Panc1 (cell line): ENCODE data around the gene NUBP2. TPM values are rescaled to one million over a fixed set of nuclear protein-coding genes. Genes with fewer than 3 reads are reported as not detected.

ENCODE experiments used
- ATAC-seq: fragments of 200-7000 bp; cut with Tn5 transposase; 2 replicates; pipeline ENCODE4 v1.9.1; 2020; ENCODE audit warnings: mild to moderate bottlenecking, moderate library complexity
- Bru-seq: library from RNA; stranded (reverse); fragments of 400-500 nt; gene quantifications from one replicate; lab custom pipeline; 2021; lab: Mats Ljungman, UMichigan
- BruChase-seq, 2 experiments: library from RNA; stranded (reverse); fragments of 400-500 nt; gene quantifications; one replicate each; lab custom pipeline; 2021; lab: Mats Ljungman, UMichigan
- BruUV-seq: library from RNA; stranded (reverse); fragments of 400-500 nt; replicated peaks from 2 replicates; lab custom pipeline; 2021; lab: Mats Ljungman, UMichigan
- CTCF ChIA-PET: fragments of 300-600 bp; sonication (Branson Sonifier 250); formaldehyde crosslinking; loops from one replicate; lab custom pipeline; 2022; ENCODE audit warnings: antibody characterized with exemption; lab: Charles Lee
- POLR2A ChIA-PET: fragments of 300-600 bp; sonication (Branson Sonifier 250); formaldehyde crosslinking; loops from one replicate; lab custom pipeline; 2022; ENCODE audit warnings: antibody characterized with exemption; lab: Charles Lee
- DNase-seq: peaks from one replicate; pipeline ENCODE4 v3.0.0-alpha.2; 2010; ENCODE audit warnings: low read depth, low spot score
- H3K27ac ChIP-seq: 2 replicates; pipeline ENCODE4 v1.5.1; 2011; ENCODE audit warnings: mild to moderate bottlenecking, low read length, inconsistent platforms
- H3K27me3 ChIP-seq: fragments of 200-500 bp; sonication (Bioruptor generic); 2 replicates; pipeline ENCODE4 v1.6.0; 2014; ENCODE audit warnings: low read length, inconsistent platforms; ENCODE audit not compliant: control insufficient read depth, insufficient read depth
- H3K36me3 ChIP-seq: fragments of 200-500 bp; sonication (Bioruptor generic); 2 replicates; pipeline ENCODE4 v1.5.1; 2014; ENCODE audit warnings: inconsistent platforms, mild to moderate bottlenecking, low read length, moderate library complexity; ENCODE audit not compliant: control insufficient read depth, insufficient read depth
- H3K4me1 ChIP-seq: 2 replicates; pipeline ENCODE4 v1.5.1; 2011; ENCODE audit warnings: inconsistent platforms, mild to moderate bottlenecking, low read length, moderate library complexity; ENCODE audit not compliant: control insufficient read depth, insufficient read depth
- H3K4me3 ChIP-seq, 2 experiments: 2 replicates each; pipeline ENCODE4 v1.5.1; 2011 to 2012; ENCODE audit warnings: low read depth in 2 of 2, low read length in 2 of 2, mild to moderate bottlenecking in 2 of 2, inconsistent platforms in 1 of 2, moderate library complexity in 1 of 2
- H3K9me3 ChIP-seq: fragments of 200-500 bp; sonication (Bioruptor generic); 2 replicates; pipeline ENCODE4 v1.5.1; 2014; ENCODE audit warnings: low read depth, mild to moderate bottlenecking, inconsistent platforms, low read length, moderate library complexity; ENCODE audit not compliant: control insufficient read depth, insufficient read depth
- CTCF ChIP-seq: fragments of 450-650 bp; IDR thresholded peaks from 2 replicates; pipeline ENCODE4 v1.5.1; 2017; ENCODE audit warnings: mild to moderate bottlenecking
- POLR2AphosphoS5 ChIP-seq: IDR thresholded peaks from 2 replicates; pipeline ENCODE4 v1.6.1; 2012; ENCODE audit warnings: mild to moderate bottlenecking, low read depth, low read length, moderate library complexity
- REST ChIP-seq, 2 experiments: IDR thresholded peaks; 2 replicates each; pipeline ENCODE4 v1.6.1; 2011 to 2012; ENCODE audit warnings: low read depth in 2 of 2, control low read depth in 1 of 2, low read length in 1 of 2, mild to moderate bottlenecking in 1 of 2, moderate library complexity in 1 of 2; ENCODE audit not compliant: insufficient read depth in 1 of 2
- SIN3A ChIP-seq: IDR thresholded peaks from 2 replicates; pipeline ENCODE4 v1.6.1; 2012; ENCODE audit warnings: low read depth, mild to moderate bottlenecking, low read length, moderate library complexity, borderline replicate concordance; ENCODE audit not compliant: insufficient read depth
- TCF7L2 ChIP-seq: IDR thresholded peaks from 2 replicates; pipeline ENCODE4 v1.6.1; 2011; ENCODE audit warnings: mild to moderate bottlenecking, low read depth, low read length, inconsistent platforms
- in situ Hi-C: cut with HindIII; loops from 2 replicates; pipeline ENCODE4 v1.10.0; 2016; ENCODE audit warnings: low sequenced_read_pairs, low pct_unique_long_range_greater_than_20kb
- intact Hi-C: fragments of 100-400 bp; cut with micrococcal nuclease; formaldehyde crosslinking; loops from one replicate; pipeline ENCODE4 v1.10.0; 2022; ENCODE audit not compliant: unreplicated experiment
- long read RNA-seq: library from polyadenylated mRNA; unstranded; transcript quantifications from one replicate; pipeline ENCODE4 v2.0.0, GENCODE V29; 2021; ENCODE audit not compliant: unreplicated experiment
- polyA plus RNA-seq: library from polyadenylated mRNA; unstranded; fragments of >200 nt; gene quantifications from one replicate; pipeline ENCODE4 v1.2.1, GENCODE V29; 2012; ENCODE audit warnings: missing spikeins; ENCODE audit not compliant: insufficient read length
- total RNA-seq: library from RNA; stranded (reverse); gene quantifications from one replicate; pipeline ENCODE4 v1.2.1, GENCODE V29; 2021; ENCODE audit not compliant: unreplicated experiment

Gene NUBP2
- 85.8 TPM for total RNA-seq
- 114 TPM for polyA plus RNA-seq
- percentile 60 among the genes with signal in this experiment for Bru-seq, nascent RNA
- percentile 64 among the genes with signal in this experiment for BruChase-seq, experiment 1, labeled RNA remaining after a 2-hour chase
- BruChase-seq, experiment 2, labeled RNA remaining after a 6-hour chase = percentile 74 among the genes with signal in this experiment
- long read RNA-seq, transcript NUBP2-201 (7 exons, 1,413 nt) = major isoform, 72 of 160 reads
- long read RNA-seq, transcript NUBP2-215 (6 exons, 1,173 nt) = minor isoform, 27 of 160 reads
- long read RNA-seq, transcript NUBP2-206 (6 exons, 815 nt) = minor isoform, 5 of 160 reads
- long read RNA-seq, partial matches to known transcripts = 15 of 160 reads
- long read RNA-seq, other reads (novel, unspliced or antisense) = 39 of 160 reads

GRCh38 chr16:1782408-1783264, at the start of gene NUBP2, which contains the start of gene SPSB3:
Gene NUBP2 (plus strand): TSS chr16:1782960. CDS start chr16:1783021, 61 bp downstream.
Gene SPSB3 (minus strand): TSS chr16:1782571. CDS start chr16:1781483, 1,088 bp downstream.
- Histone ChIP-seq H3K4me1 (peaks cover 35% of the 10 kb centered on the region), H3K36me3 (peaks cover 3% of the 10 kb centered on the region; the same call in 1 of the 2 replicates), H3K27me3 (no peaks in the 10 kb centered on the region), H3K27ac (peak within 1 kb of the TSS; percentile 91), H3K9me3 (no peaks in the 10 kb centered on the region), H3K4me3 (peak within 1 kb of the TSS; percentile 97 to 98)
- POLR2A ChIA-PET = interaction anchor here (0.6 kb wide), 1 partner anchor 344 kb away, joined by 3 read pairs; no protein-coding TSS in a partner anchor
- intact Hi-C loops = no loop called here
- DNase-seq (peak; percentile 100), ATAC-seq (peak; percentile 84)
- in situ Hi-C loops = no loop called here
- no TSS peak for BruUV-seq
- CTCF ChIA-PET = interaction anchor here (0.6 to 1.0 kb wide), 3 partner anchors 9 to 1306 kb away, joined by 3 to 5 read pairs (median 4); no protein-coding TSS in a partner anchor
- TF ChIP-seq REST (IDR thresholded peaks at IDR 0.05; ENCODE audit: insufficient read depth in 1 of 2, low read depth in 2 of 2, low read length in 1 of 2) (no peak), SIN3A (peak; percentile 56; the same call in 1 of the 2 replicates), CTCF (no peak), POLR2AphosphoS5 (no peak; the same call in none of the 2 replicates), TCF7L2 (peak; percentile 4; the same call in 1 of the 2 replicates)

GRCh38 chr16:1734123-1734522, 48.6 kb upstream of the NUBP2 start:
- H3K9me3 ChIP-seq = no peaks in the 10 kb centered on the region
- H3K27me3 ChIP-seq = no peaks in the 10 kb centered on the region
- no peaks in the 10 kb centered on the region for H3K4me1 ChIP-seq
- POLR2A ChIA-PET = no interaction called here
- H3K27ac ChIP-seq = no peak overlapping the region
- in situ Hi-C loops = no loop called here
- DNase-seq (no peak), ATAC-seq (no peak)
- TF ChIP-seq REST (IDR thresholded peaks at IDR 0.05; ENCODE audit: insufficient read depth in 1 of 2, low read depth in 2 of 2, low read length in 1 of 2) (no peak), TCF7L2 (no peak), CTCF (no peak), POLR2AphosphoS5 (no peak), SIN3A (no peak)
- BruUV-seq = no TSS peak
- CTCF ChIA-PET = no interaction called here
- H3K36me3 ChIP-seq = no peaks in the 10 kb centered on the region
- H3K4me3 ChIP-seq = no peak overlapping the region
- intact Hi-C loops = no loop called here
